HUES48 (cell line): Measurements from ENCODE around the gene NFATC3.
A peak's percentile ranks its signal among the peaks of the same experiment; 100 is the strongest.

ENCODE experiments used
- H3K27ac ChIP-seq: one replicate; pipeline ENCODE4 v1.7.0; 2013; ENCODE audit warnings: low read depth, low read length, inconsistent platforms
- H3K27me3 ChIP-seq: 2 replicates; pipeline ENCODE4 v1.6.1; 2013; ENCODE audit warnings: mild to moderate bottlenecking, low read length; ENCODE audit not compliant: control insufficient read depth, insufficient read depth
- H3K36me3 ChIP-seq: 2 replicates; pipeline ENCODE4 v1.6.1; 2013; ENCODE audit warnings: low read length; ENCODE audit not compliant: control insufficient read depth, insufficient read depth
- H3K4me1 ChIP-seq: 2 replicates; pipeline ENCODE4 v1.6.1; 2013; ENCODE audit warnings: mild to moderate bottlenecking, low read length; ENCODE audit not compliant: control insufficient read depth, insufficient read depth
- H3K4me3 ChIP-seq: 2 replicates; pipeline ENCODE4 v1.5.1; 2013; ENCODE audit warnings: mild to moderate bottlenecking, low read depth, low read length
- H3K9ac ChIP-seq: 2 replicates; pipeline ENCODE4 v1.6.1; 2013; ENCODE audit warnings: mild to moderate bottlenecking, low read depth, low read length, moderate library complexity
- H3K9me3 ChIP-seq: 2 replicates; pipeline ENCODE4 v1.6.1; 2013; ENCODE audit warnings: low read length; ENCODE audit not compliant: control insufficient read depth, insufficient read depth

NFATC3 gene

DNA sequence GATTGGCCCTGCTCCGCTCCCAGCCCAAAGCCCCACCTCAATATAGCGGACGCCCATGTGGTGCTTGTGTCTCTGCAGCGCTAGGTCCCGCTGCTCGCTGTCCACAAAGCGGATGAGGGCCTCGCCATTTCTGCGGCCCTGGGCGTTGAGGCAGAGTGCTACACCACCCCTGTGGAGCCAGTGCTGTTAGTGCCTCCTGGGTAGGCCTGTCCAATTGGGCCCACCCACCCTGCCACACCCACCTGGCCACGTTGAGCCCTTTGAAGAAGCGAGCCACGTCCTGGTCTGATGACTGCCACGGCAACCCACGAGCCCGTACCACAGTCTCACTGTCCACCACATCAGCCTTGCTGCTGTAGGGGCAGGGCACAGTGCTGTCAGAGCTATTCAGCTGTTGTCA, 147.2 kb downstream of the NFATC3 start:
- H3K4me3 ChIP-seq: no peak overlapping the region
- H3K27ac ChIP-seq: no peak overlapping the region
- H3K4me1 ChIP-seq: peaks cover 15% of the 10 kb centered on the region
- peaks cover 61% of the 10 kb centered on the region for H3K36me3 ChIP-seq
- no peak overlapping the region for H3K9ac ChIP-seq
- H3K9me3 ChIP-seq: no peaks in the 10 kb centered on the region
- H3K27me3 ChIP-seq: no peaks in the 10 kb centered on the region

DNA sequence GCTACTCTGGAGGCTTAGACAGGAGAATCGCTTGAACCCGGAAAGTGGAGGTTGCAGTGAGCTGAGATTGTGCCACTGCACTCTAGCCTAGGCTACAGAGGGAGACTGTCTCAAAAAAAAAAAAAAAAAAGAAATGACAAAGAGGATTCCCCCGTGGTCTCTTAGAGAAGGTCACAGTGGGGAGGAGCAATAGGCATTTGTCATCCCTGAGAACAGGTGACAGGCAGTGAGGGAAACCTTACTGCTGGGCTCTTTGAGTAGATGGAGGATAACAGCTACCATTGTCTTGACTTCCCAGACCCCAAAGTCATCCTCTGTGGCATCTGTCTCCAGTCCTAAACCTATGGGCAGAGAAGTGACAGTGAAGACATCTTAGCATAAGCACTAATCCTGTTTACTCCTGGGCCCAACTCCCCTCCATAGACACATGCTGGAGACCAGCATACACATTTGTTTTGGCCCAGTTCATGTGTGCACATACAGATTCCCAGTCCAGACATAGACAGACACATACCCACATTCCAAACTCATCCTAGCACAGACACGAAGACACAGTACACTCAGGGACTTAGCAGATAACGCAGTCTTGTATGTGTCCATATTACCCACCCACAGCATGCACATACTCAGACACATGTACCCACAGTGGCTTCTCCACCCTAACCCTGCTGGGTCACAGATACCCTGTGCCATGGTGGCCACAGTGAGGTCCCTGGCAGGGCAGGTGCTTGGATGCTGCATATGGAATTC, 148.1 kb downstream of the NFATC3 start:
- no peaks in the 10 kb centered on the region for H3K27me3 ChIP-seq
- H3K9me3 ChIP-seq: no peaks in the 10 kb centered on the region
- H3K36me3 ChIP-seq: peaks cover 53% of the 10 kb centered on the region
- no peak overlapping the region for H3K27ac ChIP-seq
- H3K9ac ChIP-seq: no peak overlapping the region
- H3K4me3 ChIP-seq: 0 out of 2 replicates have a peak overlapping the region, but pooled peaks have one; percentile 22
- H3K4me1 ChIP-seq: peaks cover 18% of the 10 kb centered on the region

DNA sequence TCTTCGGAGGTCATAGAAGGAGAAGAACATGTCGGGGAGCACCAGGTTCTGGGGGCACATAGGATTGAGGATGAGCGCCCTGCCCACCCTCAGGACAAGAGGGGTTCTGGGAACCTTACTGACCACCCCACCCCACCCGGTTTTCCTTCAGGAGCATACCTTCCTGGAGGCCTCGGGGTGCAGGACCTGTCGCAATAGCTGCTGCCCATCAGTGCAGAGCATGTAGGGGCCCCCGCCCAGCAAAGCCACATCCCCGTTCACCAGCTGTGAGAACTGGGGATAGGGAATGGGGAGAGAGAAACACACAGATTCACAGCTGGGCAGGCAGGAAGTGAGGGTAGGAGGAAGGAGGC, 148.6 kb downstream of the NFATC3 start:
- no peaks in the 10 kb centered on the region for H3K27me3 ChIP-seq
- H3K27ac ChIP-seq: no peak overlapping the region
- 0 out of 2 replicates have a peak overlapping the region, but pooled peaks have one; percentile 82 for H3K4me3 ChIP-seq
- peaks cover 47% of the 10 kb centered on the region for H3K36me3 ChIP-seq
- no peaks in the 10 kb centered on the region for H3K9me3 ChIP-seq
- H3K9ac ChIP-seq: no peak overlapping the region
- H3K4me1 ChIP-seq: peaks cover 18% of the 10 kb centered on the region

DNA sequence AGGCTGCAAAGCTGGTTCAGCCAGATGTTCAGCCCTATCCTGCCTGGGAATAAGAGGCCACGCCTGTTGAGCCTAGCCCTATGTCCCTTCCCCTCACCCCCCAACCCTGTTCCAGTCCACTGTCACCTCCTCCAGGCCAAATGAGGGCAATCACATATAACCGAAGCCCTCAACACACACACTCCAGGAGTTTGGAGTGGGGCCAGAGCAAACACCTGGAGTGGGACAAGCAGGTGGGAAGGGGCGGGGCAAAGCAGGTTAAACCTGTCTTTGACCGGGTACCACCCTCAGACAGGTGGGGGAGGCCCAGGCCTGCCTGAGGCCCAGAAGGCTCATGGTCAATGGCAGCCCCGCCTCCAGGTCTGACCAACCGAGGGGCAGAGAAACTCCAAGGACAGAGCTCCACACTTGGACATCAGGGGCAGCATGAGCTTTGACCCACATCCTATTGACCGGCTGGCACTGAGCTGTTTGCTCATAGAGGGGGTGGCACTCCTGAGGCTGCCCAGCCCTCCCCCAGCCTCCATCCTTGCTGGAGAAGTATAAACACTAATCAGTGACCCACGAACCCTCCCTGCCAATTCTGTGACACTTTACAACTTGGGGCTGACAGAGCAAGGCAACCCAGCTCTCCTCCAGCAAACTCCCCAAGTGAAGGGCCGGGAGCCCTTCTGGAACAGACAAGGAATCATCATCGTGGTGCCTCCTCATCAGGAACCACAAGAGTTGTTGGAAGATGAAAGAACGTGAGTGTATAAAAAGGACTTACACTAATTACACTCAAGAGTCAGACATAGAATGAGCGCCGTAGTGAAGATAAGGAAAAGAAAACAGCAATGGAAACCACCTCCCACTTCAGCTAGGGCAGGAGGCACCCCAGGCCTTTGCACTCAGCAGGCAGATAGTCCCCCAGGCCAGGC, 149.3 kb downstream of the NFATC3 start:
- H3K9me3 ChIP-seq: no peaks in the 10 kb centered on the region
- H3K4me3 ChIP-seq: peak overlapping the region; percentile 82
- no peak overlapping the region for H3K9ac ChIP-seq
- H3K4me1 ChIP-seq: peaks cover 18% of the 10 kb centered on the region
- no peaks in the 10 kb centered on the region for H3K27me3 ChIP-seq
- H3K27ac ChIP-seq: no peak overlapping the region
- H3K36me3 ChIP-seq: peaks cover 43% of the 10 kb centered on the region

DNA sequence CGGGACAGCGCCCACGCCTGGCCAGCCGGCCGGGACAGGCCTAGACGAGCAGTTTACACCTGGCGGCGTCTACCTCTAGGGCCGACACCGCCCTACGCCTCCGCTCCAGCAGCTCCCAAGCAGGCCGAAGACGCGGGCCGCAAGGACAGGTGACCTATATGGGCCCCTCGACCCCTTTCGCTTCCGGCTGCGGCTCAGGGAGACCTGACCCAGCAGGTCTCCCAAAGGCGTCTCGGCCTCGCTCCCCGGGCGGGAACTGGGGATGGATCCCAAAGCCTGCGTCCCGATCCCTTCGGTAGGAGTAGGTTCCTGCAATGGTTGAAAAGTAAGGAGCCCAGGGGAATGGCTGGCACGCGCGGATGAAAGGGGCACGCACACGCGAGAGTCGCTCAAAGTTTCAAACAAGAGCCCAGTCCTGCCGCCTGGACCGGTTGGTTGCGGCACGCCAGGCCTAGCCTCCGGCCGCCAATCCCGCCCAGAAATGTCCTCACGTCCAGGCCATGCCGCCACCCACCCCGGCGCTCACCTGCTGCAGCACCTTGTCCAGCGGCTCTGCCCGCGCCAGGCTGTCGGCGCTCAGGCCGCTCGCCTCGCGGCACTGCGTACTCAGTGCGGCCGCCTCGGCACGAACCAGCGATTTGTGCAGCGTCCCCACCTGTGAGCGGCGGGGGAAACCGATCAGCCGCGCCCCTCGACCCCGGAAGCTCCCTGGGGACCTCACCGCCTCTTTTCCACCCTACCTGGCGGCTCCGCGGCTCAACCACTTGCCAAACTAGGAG, 150.1 kb downstream of the NFATC3 start:
- Histone ChIP-seq H3K27me3 (no peaks in the 10 kb centered on the region), H3K27ac (peak overlapping the region; percentile 95), H3K36me3 (peaks cover 34% of the 10 kb centered on the region), H3K9me3 (no peaks in the 10 kb centered on the region), H3K4me1 (peaks cover 22% of the 10 kb centered on the region), H3K4me3 (peak overlapping the region; percentile 82), H3K9ac (peak overlapping the region; percentile 83)

DNA sequence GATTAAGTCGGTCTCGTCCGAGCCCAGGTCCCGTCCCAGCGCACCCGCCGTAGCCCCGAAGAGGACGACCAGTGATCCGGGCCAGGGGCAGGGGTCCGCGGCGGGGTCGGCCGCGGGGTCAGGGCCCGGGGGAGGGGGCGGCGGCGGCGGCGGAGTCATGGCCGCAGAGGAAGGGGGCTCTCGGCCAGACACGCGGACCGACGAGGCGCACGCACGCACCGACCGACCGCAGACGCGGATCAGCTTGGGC, 150.6 kb downstream of the NFATC3 start, which contains the start of gene ESRP2:
TSS of gene ESRP2 (minus strand) at position 241 of the 250 bp plus-strand sequence. CDS start at position 159, 82 bp downstream.
- Histone ChIP-seq H3K9ac (peak within 1 kb of the TSS; percentile 83), H3K4me3 (peak within 1 kb of the TSS; percentile 82), H3K9me3 (no peaks in the 10 kb centered on the region), H3K27me3 (no peaks in the 10 kb centered on the region), H3K27ac (peak within 1 kb of the TSS; percentile 95), H3K36me3 (peaks cover 29% of the 10 kb centered on the region), H3K4me1 (peaks cover 22% of the 10 kb centered on the region)

DNA sequence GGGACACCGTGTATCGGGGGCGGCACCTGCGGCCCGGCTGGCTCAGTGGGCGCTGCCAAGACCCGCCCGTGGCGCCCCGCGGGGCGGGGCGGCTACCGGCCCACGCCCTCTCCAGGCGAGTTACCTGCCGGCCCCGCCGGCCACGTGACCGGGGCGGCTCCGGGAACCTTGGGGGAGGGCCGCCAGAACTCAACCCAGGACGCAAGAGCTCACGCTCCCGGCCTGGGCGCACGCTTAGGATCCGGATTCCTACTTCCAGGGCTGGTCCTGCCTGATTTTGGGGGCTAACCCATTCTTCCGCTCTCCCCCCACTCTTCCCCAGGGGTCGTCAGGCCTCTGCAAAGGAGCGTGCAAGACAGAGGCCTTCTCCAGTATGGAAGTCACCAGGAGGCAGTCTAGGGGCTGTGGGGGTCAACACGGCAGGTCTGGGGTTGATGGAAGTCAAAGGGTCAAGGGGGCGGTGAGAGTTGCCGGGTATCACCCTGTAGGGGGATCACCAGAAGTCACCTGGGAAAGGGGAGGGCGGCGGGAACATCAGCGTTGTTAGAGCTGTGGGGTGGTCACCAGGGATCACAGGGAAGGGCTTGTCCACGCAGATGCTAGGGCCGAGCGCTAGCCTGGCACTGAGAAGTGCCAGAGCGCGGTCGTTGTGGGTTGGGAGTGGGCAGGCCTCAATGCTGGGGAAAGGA, 151.1 kb downstream of the NFATC3 start:
- H3K27me3 ChIP-seq: no peaks in the 10 kb centered on the region
- peaks cover 22% of the 10 kb centered on the region for H3K4me1 ChIP-seq
- peak overlapping the region; percentile 95 for H3K27ac ChIP-seq
- peaks cover 24% of the 10 kb centered on the region for H3K36me3 ChIP-seq
- peak overlapping the region; percentile 83 for H3K9ac ChIP-seq
- peak overlapping the region; percentile 82 for H3K4me3 ChIP-seq
- no peaks in the 10 kb centered on the region for H3K9me3 ChIP-seq

DNA sequence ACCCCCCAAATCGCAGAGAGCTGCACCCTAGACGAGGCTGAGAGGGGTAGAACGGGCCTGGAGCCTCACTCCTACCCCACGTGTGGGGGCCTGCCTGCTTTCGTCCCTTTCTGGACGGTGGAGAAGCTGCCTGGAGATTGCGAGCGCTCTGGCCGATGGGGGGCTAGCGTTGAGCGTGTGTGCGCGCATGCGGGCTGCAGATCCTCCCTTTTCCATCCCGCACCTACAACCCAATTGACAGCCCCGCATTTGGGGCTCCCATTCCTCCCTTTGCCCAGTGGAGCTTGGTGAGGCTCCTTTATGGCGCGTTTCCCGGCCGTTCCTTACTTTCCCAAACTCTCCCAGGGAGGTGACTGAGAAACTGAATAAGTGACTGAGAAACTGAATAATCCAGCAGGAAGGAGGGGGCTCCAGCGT, 151.7 kb downstream of the NFATC3 start:
- H3K4me1 ChIP-seq: peaks cover 22% of the 10 kb centered on the region
- H3K36me3 ChIP-seq: peaks cover 19% of the 10 kb centered on the region
- H3K27me3 ChIP-seq: no peaks in the 10 kb centered on the region
- H3K27ac ChIP-seq: peak overlapping the region; percentile 95
- peak overlapping the region; percentile 60 for H3K9ac ChIP-seq
- H3K9me3 ChIP-seq: no peaks in the 10 kb centered on the region
- H3K4me3 ChIP-seq: peak overlapping the region; percentile 82

DNA sequence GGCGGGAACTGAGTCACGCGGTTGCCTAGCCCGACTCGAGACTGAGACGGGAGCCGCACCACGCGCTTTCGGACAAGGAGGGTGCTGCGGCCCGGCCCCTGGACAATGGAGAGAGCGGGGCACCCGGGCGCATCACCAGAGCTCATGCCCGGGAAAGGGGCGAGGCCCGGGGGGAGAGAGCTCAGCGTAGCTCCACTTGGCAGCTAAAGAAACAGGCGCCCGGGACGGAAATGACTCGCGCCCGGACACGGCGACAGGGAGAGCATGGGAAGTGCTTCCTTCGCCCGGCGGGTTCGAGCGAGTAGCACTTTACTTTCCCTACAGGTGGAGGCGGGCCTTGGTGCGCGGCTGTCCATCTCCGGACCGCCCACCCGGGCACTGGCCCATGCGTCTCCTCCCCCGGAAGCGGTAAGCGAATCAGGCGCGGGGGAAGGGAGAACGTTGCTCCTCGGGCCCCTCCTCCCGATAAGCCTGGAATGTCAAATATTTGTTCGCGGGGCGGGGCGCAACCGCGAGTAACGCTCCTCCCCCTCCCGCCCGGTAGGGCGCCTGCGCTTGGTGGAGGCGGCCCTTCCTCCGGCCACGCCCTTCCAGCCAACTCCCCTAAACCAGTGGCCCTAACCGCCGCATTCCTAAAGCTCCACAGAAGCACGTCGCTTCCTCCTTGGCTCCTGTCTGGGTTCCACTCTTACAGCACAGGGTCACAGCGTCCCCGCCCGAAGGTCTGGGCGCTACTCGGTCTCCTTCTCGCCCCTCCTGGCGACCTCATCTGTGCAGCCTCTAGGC, 152.3 kb downstream of the NFATC3 start:
- no peaks in the 10 kb centered on the region for H3K27me3 ChIP-seq
- H3K36me3 ChIP-seq: peaks cover 13% of the 10 kb centered on the region
- peaks cover 22% of the 10 kb centered on the region for H3K4me1 ChIP-seq
- peak overlapping the region; percentile 60 for H3K9ac ChIP-seq
- H3K4me3 ChIP-seq: peak overlapping the region; percentile 82
- no peaks in the 10 kb centered on the region for H3K9me3 ChIP-seq
- H3K27ac ChIP-seq: peak overlapping the region; percentile 95

DNA sequence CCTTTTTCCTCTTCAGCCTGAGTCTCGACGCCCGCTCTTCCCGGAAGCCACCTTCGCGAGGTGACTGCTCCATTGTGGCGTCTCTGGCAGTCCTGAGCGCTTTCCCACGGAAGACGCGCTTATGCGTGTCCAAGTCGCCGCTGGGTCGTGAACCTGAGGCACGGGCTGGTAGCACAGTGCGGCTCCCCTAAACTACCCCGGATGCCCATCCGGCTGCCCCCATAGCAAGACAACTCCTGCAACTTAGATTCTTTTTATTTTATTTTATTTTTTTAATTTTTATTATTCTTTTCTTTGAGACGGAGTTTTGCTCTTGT, 152.8 kb downstream of the NFATC3 start:
- no peaks in the 10 kb centered on the region for H3K9me3 ChIP-seq
- peaks cover 8% of the 10 kb centered on the region for H3K36me3 ChIP-seq
- peak overlapping the region; percentile 52 for H3K4me3 ChIP-seq
- H3K4me1 ChIP-seq: peaks cover 22% of the 10 kb centered on the region
- H3K27ac ChIP-seq: peak overlapping the region; percentile 86
- no peaks in the 10 kb centered on the region for H3K27me3 ChIP-seq
- peak overlapping the region; percentile 58 for H3K9ac ChIP-seq
